GM18907 (cell line): ENCODE results near the gene XPA.
A peak's percentile ranks its signal among the peaks of the same experiment; 100 is the strongest.
"Not testable (repeated sequence)": the region's sequence is repeated elsewhere in the genome, so short reads cannot be mapped to it uniquely, and the experiment has no call there.

Source experiments
- ATAC-seq: cut with Tn5 transposase; IDR thresholded peaks from one replicate; pipeline ENCODE4 v1.9.1; 2021; ENCODE audit warnings: mild to moderate bottlenecking, moderate library complexity; ENCODE audit not compliant: unreplicated experiment

The XPA gene

GRCh38 chr9:97696803-97697601, at the start of gene XPA:
TSS of gene XPA (minus strand) at chr9:97697340. CDS start at chr9:97697292, 48 bp downstream.
- peak; percentile 93 for ATAC-seq

GRCh38 chr9:97744710-97745708, 47.9 kb upstream of the XPA start:
- no peak for ATAC-seq

DNA sequence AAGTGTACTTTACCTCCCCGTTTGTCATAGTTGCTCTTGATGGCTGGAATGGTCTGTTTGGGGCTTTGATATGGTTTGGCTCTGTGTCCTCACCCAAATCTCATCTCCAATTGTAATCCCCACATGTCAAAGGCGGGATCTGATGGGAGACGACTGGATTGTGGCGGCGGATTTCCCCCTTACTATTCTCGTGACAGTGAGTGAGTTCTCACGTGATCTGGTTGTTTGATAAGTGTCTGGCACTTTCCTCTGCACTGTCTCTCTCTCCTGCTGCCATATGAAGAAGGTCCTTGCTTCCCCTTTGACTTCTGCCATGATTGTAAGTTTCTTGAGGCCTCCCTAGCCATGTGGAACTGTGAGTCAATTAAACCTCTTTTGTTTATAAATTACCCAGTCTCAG, 46.9 kb upstream of the XPA start:
- ATAC-seq: not testable (repeated sequence)

GRCh38 chr9:97742545-97742944, 45.4 kb upstream of the XPA start:
- ATAC-seq: no peak

- no peak for ATAC-seq
Measured at GRCh38 chr9:97741947-97742346, 44.8 kb upstream of the XPA start.

- ATAC-seq: no peak
Measured at GRCh38 chr9:97740848-97741821, 44.0 kb upstream of the XPA start.

DNA sequence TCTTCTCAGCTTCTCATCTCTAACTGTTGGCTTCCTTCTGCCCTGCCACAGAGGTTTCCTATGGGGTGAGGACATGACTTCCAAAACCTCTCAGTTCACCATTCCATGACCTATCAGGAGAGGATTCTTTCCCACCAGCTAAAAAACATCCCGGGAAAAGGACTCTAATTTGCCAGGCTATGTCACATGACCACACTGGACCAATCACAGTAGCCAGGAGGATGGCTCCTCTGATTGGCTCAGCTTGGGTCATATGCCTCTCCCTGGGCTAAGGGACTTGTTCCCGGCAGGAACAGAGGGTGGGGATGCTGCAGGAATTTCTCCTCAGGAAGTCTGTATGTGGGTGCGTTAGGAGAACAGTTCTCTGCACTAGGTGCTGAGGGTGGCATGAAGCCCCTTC, 40.3 kb upstream of the XPA start:
- ATAC-seq: no peak

GRCh38 chr9:97735070-97735600, 38.0 kb upstream of the XPA start:
- ATAC-seq: no peak

DNA sequence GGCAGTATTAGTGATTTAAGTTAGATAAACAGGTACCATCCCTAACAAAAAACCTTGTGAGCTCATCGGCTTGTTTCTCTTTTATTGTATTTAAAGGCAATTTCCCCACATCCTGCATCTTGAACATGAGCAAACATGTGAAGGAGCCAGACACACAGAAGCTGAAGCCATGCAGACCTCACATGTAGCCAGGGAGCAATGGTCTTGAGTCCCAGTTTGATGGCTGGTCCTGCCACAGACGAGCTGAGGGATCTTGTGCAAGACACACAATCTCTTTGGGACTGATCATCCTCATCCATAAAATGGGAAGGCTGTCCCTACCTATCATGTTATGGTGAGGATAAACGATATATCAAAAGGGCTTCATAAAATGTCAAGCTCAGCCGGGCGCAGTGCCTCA, 29.6 kb upstream of the XPA start:
- ATAC-seq: no peak

- no peak for ATAC-seq
Measured at GRCh38 chr9:97723819-97724218, 26.7 kb upstream of the XPA start.

- ATAC-seq: no peak
Measured at GRCh38 chr9:97722331-97722730, 25.2 kb upstream of the XPA start.

DNA sequence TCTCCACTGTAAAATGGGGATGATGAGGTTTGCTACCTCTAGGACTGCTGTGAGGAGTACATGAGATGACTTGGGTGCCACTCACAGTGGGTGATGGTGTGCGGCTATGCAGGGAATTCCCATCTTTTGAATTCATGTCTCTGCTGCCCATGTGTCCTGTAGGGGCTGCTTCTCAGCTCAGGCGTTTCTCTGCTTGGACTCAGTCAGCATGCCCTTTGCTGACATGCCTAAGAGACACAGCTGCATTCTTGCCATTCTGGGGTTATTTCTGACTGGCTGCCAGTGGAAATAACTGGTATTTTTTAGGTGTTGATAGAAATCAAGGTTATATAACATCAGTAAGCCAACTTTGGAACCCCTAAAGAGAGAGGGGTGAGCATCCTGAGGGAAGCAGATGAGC, 24.3 kb upstream of the XPA start:
- ATAC-seq: no peak

DNA sequence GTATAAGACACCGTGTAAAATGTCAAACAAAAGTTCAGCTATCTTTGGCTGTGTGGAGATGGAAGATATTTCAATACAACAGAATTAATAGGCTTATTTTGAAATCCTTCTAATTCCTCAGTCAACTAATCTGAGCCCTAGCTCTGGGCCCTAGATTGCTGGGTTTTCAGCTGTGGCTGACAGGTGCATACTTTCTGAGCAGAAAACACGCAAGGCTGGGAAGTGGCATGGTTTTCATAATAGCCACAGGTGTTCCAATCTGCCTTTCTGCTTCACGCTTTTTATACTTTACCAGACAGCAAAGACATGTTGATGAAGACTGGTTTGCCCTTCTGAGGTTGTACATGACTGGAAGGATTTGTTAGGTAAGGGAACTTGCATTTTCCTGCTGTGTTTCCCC, 20.7 kb upstream of the XPA start:
- no peak for ATAC-seq

- no peak for ATAC-seq
Measured at GRCh38 chr9:97714435-97714834, 17.3 kb upstream of the XPA start.

DNA sequence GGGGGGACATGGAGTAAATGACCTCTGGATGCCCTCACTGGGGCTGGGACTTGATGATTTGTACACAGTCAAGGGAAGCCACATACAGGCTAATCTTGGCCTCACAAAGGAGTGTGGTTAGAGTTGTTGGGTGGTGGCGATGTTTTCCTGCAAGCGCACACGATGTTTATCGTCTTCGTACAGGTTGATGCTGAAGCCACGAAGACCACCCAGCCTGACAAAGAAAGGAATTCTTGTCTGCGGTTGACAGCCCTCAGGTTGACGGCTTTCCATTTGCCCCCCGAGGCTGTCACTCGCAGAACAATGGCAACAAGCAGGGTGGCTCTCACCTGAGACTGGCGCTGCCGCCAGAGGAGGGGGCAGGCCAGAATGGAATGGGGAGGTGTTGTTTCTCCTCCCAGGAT, 14.1 kb upstream of the XPA start:
- no peak for ATAC-seq

DNA sequence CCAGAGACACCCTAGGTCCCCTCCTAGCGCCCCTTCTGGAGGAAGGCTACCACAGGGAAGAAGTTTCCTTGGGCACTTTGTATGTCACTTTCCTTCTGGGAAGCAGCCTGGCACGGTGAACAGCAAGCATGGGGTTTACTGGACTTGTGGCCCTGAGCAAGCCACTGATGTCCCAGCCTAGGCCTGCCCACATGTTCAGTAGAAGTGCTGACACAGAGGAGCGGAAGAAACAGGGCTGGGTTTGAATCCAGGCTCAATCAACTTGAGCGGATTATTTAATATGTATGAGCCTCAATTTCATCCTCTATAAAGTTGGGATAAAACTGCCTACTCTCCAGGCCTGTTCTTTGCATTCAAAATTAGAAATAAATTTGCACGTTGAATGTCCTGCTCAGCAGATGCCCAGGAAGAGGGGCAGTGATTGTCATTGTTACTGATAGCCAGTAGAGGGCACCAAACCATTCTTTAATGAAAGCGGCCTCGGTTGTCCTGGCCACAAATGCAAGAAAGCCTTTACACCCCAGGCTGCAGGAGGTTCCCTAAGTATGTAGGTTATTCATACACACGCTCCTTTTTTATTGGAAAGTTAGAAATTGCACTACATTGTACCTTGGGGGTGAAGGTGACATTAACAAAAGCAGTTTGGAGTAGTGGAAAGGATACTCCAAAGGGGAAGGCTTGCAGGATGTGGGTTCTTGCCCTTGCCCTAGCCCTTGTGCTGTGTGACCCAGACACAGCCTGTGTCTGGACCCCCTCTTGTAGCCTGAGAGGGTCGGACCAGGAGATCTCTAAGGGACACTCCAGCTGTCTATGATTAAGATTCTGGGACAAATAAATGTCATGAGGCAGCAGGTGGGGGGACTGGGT, 13.4 kb upstream of the XPA start:
- ATAC-seq: peak; percentile 73

DNA sequence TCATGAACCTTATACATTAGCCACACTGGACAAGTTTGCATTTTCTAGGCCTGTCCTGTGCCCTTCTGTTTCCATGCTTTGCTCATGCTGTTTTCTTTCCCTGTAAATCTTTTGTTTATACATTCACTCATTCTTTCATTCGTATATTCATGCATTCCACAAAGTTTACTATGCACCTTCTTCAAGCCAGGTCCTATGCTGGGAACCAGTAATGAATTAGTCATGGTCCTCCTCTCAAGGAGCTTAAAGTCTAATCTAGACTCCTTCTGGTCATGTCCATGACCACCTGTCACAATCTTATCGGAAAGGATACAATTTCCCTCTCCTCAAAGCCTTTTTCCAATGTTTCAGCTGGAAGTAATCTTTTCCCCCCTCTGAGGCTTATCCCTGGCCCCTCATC, 9.1 kb upstream of the XPA start:
- no peak for ATAC-seq

DNA sequence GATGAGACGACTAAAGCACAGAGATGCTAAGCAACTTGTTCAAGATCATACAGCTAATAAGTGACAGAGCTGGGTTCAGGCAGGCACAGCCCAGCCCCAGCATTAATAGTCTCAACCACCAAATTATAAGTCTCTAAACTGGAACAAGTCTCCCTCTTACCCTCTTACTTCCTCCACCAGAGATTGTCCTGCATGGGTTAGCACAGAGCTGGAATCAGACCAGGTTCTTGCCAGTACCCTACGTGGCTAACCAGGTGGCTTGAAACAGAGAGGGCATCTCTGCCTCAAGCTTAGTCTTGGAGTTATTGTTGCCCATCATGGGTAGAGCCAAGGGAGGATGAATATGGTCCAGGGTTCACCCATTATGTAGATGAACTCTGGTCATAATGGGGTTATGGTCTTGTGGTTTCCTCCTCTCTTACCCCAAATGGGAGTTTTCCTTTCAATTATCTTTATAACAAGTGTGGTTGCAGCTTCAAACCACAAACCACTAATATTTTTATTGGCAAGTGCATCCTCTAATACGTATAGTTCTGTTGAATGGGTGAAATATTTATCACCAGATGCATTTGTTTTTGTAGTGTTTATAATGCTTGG, 8.3 kb upstream of the XPA start:
- no peak for ATAC-seq

DNA sequence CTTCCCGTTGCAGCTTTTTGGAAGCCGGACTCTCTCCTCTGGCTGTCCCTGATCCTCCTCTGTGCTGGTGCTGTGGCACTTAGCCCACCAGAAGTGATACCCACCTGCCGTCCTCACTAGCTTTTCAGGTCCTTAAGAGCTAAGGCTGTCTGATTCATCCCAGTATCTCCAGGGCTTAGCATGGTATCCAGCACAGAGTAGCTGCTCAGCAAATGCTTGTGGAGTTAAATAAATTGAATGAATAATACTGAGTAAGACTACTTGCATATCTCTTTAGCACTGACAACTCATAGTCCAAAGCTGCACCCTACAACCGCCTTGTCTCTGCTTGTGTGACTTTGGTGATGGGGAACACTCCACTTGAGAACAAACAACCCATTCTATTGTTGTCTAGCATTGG, 7.7 kb upstream of the XPA start:
- no peak for ATAC-seq
